ENCODE results near the gene DUSP5. TPM values are rescaled to one million over a fixed set of nuclear protein-coding genes. Genes with fewer than 3 reads are reported as not detected.

The DUSP5 gene, protein sequence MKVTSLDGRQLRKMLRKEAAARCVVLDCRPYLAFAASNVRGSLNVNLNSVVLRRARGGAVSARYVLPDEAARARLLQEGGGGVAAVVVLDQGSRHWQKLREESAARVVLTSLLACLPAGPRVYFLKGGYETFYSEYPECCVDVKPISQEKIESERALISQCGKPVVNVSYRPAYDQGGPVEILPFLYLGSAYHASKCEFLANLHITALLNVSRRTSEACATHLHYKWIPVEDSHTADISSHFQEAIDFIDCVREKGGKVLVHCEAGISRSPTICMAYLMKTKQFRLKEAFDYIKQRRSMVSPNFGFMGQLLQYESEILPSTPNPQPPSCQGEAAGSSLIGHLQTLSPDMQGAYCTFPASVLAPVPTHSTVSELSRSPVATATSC
- total RNA-seq: 33.0 and 34.6 TPM in 2 replicates

DNA sequence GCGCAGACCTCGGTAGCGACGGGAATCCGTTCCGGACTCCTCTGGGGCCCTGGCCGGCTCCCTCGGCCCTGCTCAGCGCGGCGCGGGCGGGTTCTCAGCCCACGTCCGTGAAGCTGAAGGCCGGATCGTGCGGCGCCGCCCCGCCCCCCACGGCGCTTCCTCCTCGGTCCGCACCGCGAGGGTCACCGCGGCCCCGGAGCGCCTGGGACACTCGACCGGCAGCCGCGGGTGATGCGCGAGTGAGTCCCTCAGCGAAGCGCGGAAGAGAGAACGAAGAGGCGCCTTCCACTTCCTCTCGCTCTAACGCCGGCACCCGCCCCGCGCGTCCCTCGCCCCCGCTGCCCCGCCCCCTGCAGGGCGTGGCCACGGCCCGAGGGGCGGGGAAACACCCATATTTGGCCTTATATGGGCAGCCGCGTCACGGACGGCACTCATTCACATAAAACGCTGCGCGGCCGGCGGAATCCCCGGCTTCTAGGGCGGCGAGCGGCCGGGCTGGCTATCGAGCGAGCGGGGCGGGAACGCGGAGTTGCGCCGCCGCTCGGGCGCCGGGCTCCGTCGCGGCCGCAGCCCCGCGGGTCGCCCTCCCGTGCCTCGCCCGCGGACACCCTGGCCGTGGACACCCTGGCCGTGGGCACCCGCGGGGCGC lies at the start of gene DUSP5:
DUSP5 (plus strand) TSS at position 470 of the 649 bp plus-strand sequence. CDS start 215 bp downstream, outside the sequence.

Other genes with a start within 250 kb of the DUSP5 start
- 2.0 and 5.3 TPM in 2 replicates for gene SMNDC1, start 193.0 kb upstream of the DUSP5 start, total RNA-seq
- gene SMC3, start 69.8 kb downstream of the DUSP5 start, total RNA-seq: 12.1 and 18.6 TPM in 2 replicates
- gene RBM20, start 146.4 kb downstream of the DUSP5 start, total RNA-seq: under 0.01 TPM in 2 replicates